WTC11 (cell line): ENCODE results near the gene LYPD1. TPM values are rescaled to one million over a fixed set of nuclear protein-coding genes. Genes with fewer than 3 reads are reported as not detected.

Experiments
- ATAC-seq: fragments of 200-7000 bp; cut with Tn5 transposase; 2 replicates; pipeline ENCODE4 v1.10.0; 2021; ENCODE audit warnings: mild to moderate bottlenecking, moderate library complexity
- CTCF ChIA-PET: fragments of 300-600 bp; sonication (Branson Sonifier 250); formaldehyde crosslinking; loops from one replicate; lab custom pipeline; 2021; ENCODE audit warnings: antibody characterized with exemption; lab: Charles Lee
- POLR2A ChIA-PET: fragments of 350-600 bp; sonication (Branson Sonifier 250); formaldehyde crosslinking; loops from one replicate; lab custom pipeline; 2021; ENCODE audit warnings: antibody characterized with exemption; lab: Charles Lee
- DNase-seq: peaks from one replicate; pipeline ENCODE4 v3.0.0; 2021; ENCODE audit warnings: low spot score
- H3K27ac Mint-ChIP-seq: 2 replicates; pipeline ENCODE4 v1.8.0; 2021; ENCODE audit warnings: mixed read lengths
- H3K27me3 Mint-ChIP-seq: 2 replicates; pipeline ENCODE4 v1.8.0; 2021; ENCODE audit warnings: low read depth, mild to moderate bottlenecking, moderate library complexity, mixed read lengths
- H3K36me3 Mint-ChIP-seq: 2 replicates; pipeline ENCODE4 v1.8.0; 2021; ENCODE audit warnings: mixed read lengths
- H3K4me1 Mint-ChIP-seq: 2 replicates; pipeline ENCODE4 v1.8.0; 2022; ENCODE audit warnings: mixed read lengths
- H3K4me3 Mint-ChIP-seq: 2 replicates; pipeline ENCODE4 v1.8.0; 2021; ENCODE audit warnings: mild to moderate bottlenecking, moderate library complexity, mixed read lengths
- H3K9me3 Mint-ChIP-seq: 2 replicates; pipeline ENCODE4 v1.8.0; 2021; ENCODE audit warnings: mixed read lengths
- ATF2 ChIP-seq: sonication (generic); formaldehyde crosslinking; IDR thresholded peaks from 2 replicates; pipeline ENCODE4 v1.8.1; 2022; ENCODE audit warnings: low read depth, missing genetic modification reagents, borderline replicate concordance
- CTCF ChIP-seq: fragments of 200-600 bp; IDR thresholded peaks from 2 replicates; pipeline ENCODE4 v1.8.0; 2022; ENCODE audit warnings: antibody characterized with exemption
- ELF4 ChIP-seq: sonication (generic); formaldehyde crosslinking; IDR thresholded peaks from 2 replicates; pipeline ENCODE4 v1.8.1; 2022; ENCODE audit warnings: low read depth, mild to moderate bottlenecking, moderate library complexity, missing genetic modification reagents
- GABPB1 ChIP-seq: sonication (generic); formaldehyde crosslinking; IDR thresholded peaks from 2 replicates; pipeline ENCODE4 v1.8.1; 2023; ENCODE audit warnings: mild to moderate bottlenecking, missing genetic modification reagents
- HMGA2 ChIP-seq: fragments of 250-450 bp; sonication (Bioruptor Pico); IDR thresholded peaks from 2 replicates; pipeline ENCODE4 v1.4.0; 2021; ENCODE audit warnings: mild to moderate bottlenecking, moderate library complexity
- IRF1 ChIP-seq: sonication (generic); formaldehyde crosslinking; IDR thresholded peaks from 2 replicates; pipeline ENCODE4 v1.8.0; 2023; ENCODE audit warnings: missing genetic modification reagents
- JAZF1 ChIP-seq: fragments of 250-450 bp; sonication (Bioruptor Pico); IDR thresholded peaks from 2 replicates; pipeline ENCODE4 v1.9.0; 2021; ENCODE audit warnings: moderate library complexity, mild to moderate bottlenecking, inconsistent platforms
- JUN ChIP-seq: sonication (generic); formaldehyde crosslinking; IDR thresholded peaks from 2 replicates; pipeline ENCODE4 v1.8.0; 2023; ENCODE audit warnings: mild to moderate bottlenecking, missing genetic modification reagents
- MAX ChIP-seq: sonication (generic); formaldehyde crosslinking; IDR thresholded peaks from 2 replicates; pipeline ENCODE4 v1.8.0; 2022; ENCODE audit warnings: mild to moderate bottlenecking, missing genetic modification reagents
- SOX15 ChIP-seq: fragments of 250-450 bp; sonication (Bioruptor Pico); IDR thresholded peaks from 2 replicates; pipeline ENCODE4 v1.9.0; 2021; ENCODE audit warnings: mild to moderate bottlenecking
- STAT6 ChIP-seq: sonication (generic); formaldehyde crosslinking; conservative IDR thresholded peaks from 2 replicates; pipeline ENCODE4 v1.8.1; 2023; ENCODE audit warnings: mild to moderate bottlenecking, low read depth, missing genetic modification reagents, moderate library complexity
- TP53 ChIP-seq: sonication (generic); formaldehyde crosslinking; IDR thresholded peaks from 2 replicates; pipeline ENCODE4 v1.8.1; 2023; ENCODE audit warnings: mild to moderate bottlenecking, missing genetic modification reagents
- USF2 ChIP-seq: sonication (generic); formaldehyde crosslinking; IDR thresholded peaks from 2 replicates; pipeline ENCODE4 v1.8.1; 2023; ENCODE audit warnings: mild to moderate bottlenecking, missing genetic modification reagents, moderate library complexity
- ZMAT4 ChIP-seq: fragments of 250-450 bp; sonication (Bioruptor Pico); IDR thresholded peaks from 2 replicates; pipeline ENCODE4 v1.9.0; 2021; ENCODE audit warnings: mild to moderate bottlenecking
- ZNF219 ChIP-seq: sonication (generic); formaldehyde crosslinking; IDR thresholded peaks from 2 replicates; pipeline ENCODE4 v1.8.0; 2023; ENCODE audit warnings: missing genetic modification reagents, mild to moderate bottlenecking, borderline replicate concordance
- ZNF281 ChIP-seq: sonication (generic); formaldehyde crosslinking; IDR thresholded peaks from 2 replicates; pipeline ENCODE4 v1.8.0; 2023; ENCODE audit warnings: mild to moderate bottlenecking, missing genetic modification reagents
- ZNF671 ChIP-seq: fragments of 250-450 bp; sonication (Bioruptor Pico); IDR thresholded peaks from 2 replicates; pipeline ENCODE4 v1.8.0; 2021; ENCODE audit warnings: mild to moderate bottlenecking
- total RNA-seq: library from RNA; stranded (reverse); gene quantifications from 3 replicates; pipeline ENCODE4 v1.2.3, GENCODE V29; 2021

Gene LYPD1
- total RNA-seq, 1 experiment from 2014 or later: 2.8 TPM

GRCh38 chr2:132659331-132659730, 10.7 kb downstream of the LYPD1 start:
- H3K4me3 Mint-ChIP-seq: no peak overlapping the region
- peaks cover 3% of the 10 kb centered on the region for H3K27me3 Mint-ChIP-seq
- H3K9me3 Mint-ChIP-seq: no peaks in the 10 kb centered on the region
- ChIA-PET CTCF (interaction anchor here (0.9 to 2.5 kb wide), 3 partner anchors 8 to 253 kb away, joined by 3 to 15 read pairs (median 5); partner anchors contain the start of gene LYPD1), POLR2A (no interaction called here)
- no peak for DNase-seq
- TF ChIP-seq SOX15 (no peak), HMGA2 (CRISPR knock-in tag) (no peak), IRF1 (CRISPR knock-in tag) (no peak), ZNF281 (CRISPR knock-in tag) (no peak), USF2 (CRISPR knock-in tag) (no peak), ELF4 (CRISPR knock-in tag) (no peak), ZNF219 (CRISPR knock-in tag) (no peak), MAX (CRISPR knock-in tag) (no peak), TP53 (CRISPR knock-in tag) (no peak), STAT6 (no peak), ATF2 (CRISPR knock-in tag) (no peak), ZNF671 (CRISPR knock-in tag) (no peak), CTCF (no peak), JAZF1 (CRISPR knock-in tag) (no peak), JUN (CRISPR knock-in tag) (no peak), ZMAT4 (no peak), GABPB1 (CRISPR knock-in tag) (no peak)
- peaks cover 19% of the 10 kb centered on the region for H3K4me1 Mint-ChIP-seq
- H3K36me3 Mint-ChIP-seq: no peaks in the 10 kb centered on the region
- no peak overlapping the region for H3K27ac Mint-ChIP-seq
- ATAC-seq: no peak
